AG04449 (cell line): ENCODE results near the gene PALMD.

ENCODE experiments used
- CTCF ChIA-PET: fragments of 350-600 bp; formaldehyde crosslinking; extraction: SDS; loops from one replicate; lab custom pipeline; 2021; ENCODE audit warnings: antibody characterized with exemption; lab: Yijun Ruan, JAX
- POLR2A ChIA-PET: fragments of 400-600, 350-600 bp; formaldehyde crosslinking; extraction: SDS; loops from one replicate; lab custom pipeline; 2020; ENCODE audit warnings: antibody characterized with exemption, inconsistent platforms; lab: Yijun Ruan, JAX
- DNase-seq: peaks from one replicate; pipeline ENCODE4 v3.0.0-alpha.2; 2010; ENCODE audit warnings: low read depth, low spot score
- H3K4me3 ChIP-seq: 2 replicates; pipeline ENCODE4 v1.5.1; 2011; ENCODE audit warnings: low read depth, mild to moderate bottlenecking, control low read depth, low read length
- CTCF ChIP-seq: IDR thresholded peaks from one replicate; pipeline ENCODE4 v1.5.1; 2011; ENCODE audit warnings: mild to moderate bottlenecking, moderate library complexity, low read length, control low read depth, inconsistent platforms; ENCODE audit not compliant: insufficient read depth; ENCODE audit errors: missing control alignments

The PALMD gene

GRCh38 chr1:99644279-99645004 is 1.5 kb upstream of the PALMD start:
- H3K4me3 ChIP-seq = no peak overlapping the region
- CTCF ChIA-PET = no interaction called here
- DNase-seq = no peak
- no peak for TF ChIP-seq CTCF
- POLR2A ChIA-PET = no interaction called here

- ChIA-PET POLR2A (no interaction called here), CTCF (no interaction called here)
- H3K4me3 ChIP-seq = no peak overlapping the region
- no peak for DNase-seq
- TF ChIP-seq CTCF = no peak
Measured at GRCh38 chr1:99645203-99645602, 710 bp upstream of the PALMD start.

- CTCF ChIA-PET = interaction anchor here (0.7 to 1.4 kb wide), 3 partner anchors 12 to 38 kb away, joined by 3 to 4 read pairs (median 3); no protein-coding TSS in a partner anchor
- DNase-seq = no peak
- H3K4me3 ChIP-seq = peak overlapping the region; percentile 60
- no peak for TF ChIP-seq CTCF
- POLR2A ChIA-PET = no interaction called here
Measured at GRCh38 chr1:99646868-99647267, 955 bp downstream of the PALMD start.

- POLR2A ChIA-PET = no interaction called here
- TF ChIP-seq CTCF = no peak
- peak overlapping the region; percentile 60 for H3K4me3 ChIP-seq
- no peak for DNase-seq
- CTCF ChIA-PET = interaction anchor here (1.4 kb wide), 1 partner anchor 38 kb away, joined by 3 read pairs; no protein-coding TSS in a partner anchor
Measured at GRCh38 chr1:99647490-99647889, 1.6 kb downstream of the PALMD start.

GRCh38 chr1:99648107-99648506 is 2.2 kb downstream of the PALMD start:
- peak overlapping the region; percentile 36 for H3K4me3 ChIP-seq
- no peak for DNase-seq
- POLR2A ChIA-PET = no interaction called here
- CTCF ChIA-PET = interaction anchor here (1.1 to 1.4 kb wide), 2 partner anchors 37 to 121 kb away, joined by 3 read pairs; no protein-coding TSS in a partner anchor
- TF ChIP-seq CTCF = peak; percentile 34

- H3K4me3 ChIP-seq = no peak overlapping the region
- DNase-seq = no peak
- POLR2A ChIA-PET = no interaction called here
- CTCF ChIA-PET = no interaction called here
- no peak for TF ChIP-seq CTCF
Measured at GRCh38 chr1:99650030-99650429, 4.1 kb downstream of the PALMD start.
